Activated B cell treated with CpG ODN at 0.5 μM for 24 hours (primary cell): ENCODE results near the gene ATP6V0E1. TPM values are rescaled to one million over a fixed set of nuclear protein-coding genes. Genes with fewer than 3 reads are reported as not detected.

Experiments
- ATAC-seq: fragments of 200-7000 bp; cut with Tn5 transposase; one replicate; pipeline ENCODE4 v1.10.0; 2021; ENCODE audit warnings: low read depth, mild to moderate bottlenecking, moderate library complexity
- CTCF ChIA-PET: fragments of 350-600 bp; sonication (Branson Sonifier 250); formaldehyde crosslinking; loops from one replicate; lab custom pipeline; 2021; ENCODE audit warnings: antibody characterized with exemption; lab: Charles Lee
- POLR2A ChIA-PET: fragments of 350-600 bp; sonication (Branson Sonifier 250); formaldehyde crosslinking; loops from one replicate; lab custom pipeline; 2021; ENCODE audit warnings: antibody characterized with exemption; lab: Charles Lee
- DNase-seq: peaks from one replicate; pipeline ENCODE4 v3.0.0; 2022
- H3K27ac Mint-ChIP-seq: one replicate; pipeline ENCODE4 v1.8.0; 2020; ENCODE audit warnings: mixed read lengths
- H3K27me3 Mint-ChIP-seq: one replicate; pipeline ENCODE4 v1.8.0; 2021; ENCODE audit warnings: mixed read lengths
- H3K36me3 Mint-ChIP-seq: one replicate; pipeline ENCODE4 v1.8.0; 2021; ENCODE audit warnings: low read depth, mixed read lengths
- H3K4me1 Mint-ChIP-seq: one replicate; pipeline ENCODE4 v1.8.0; 2021; ENCODE audit warnings: mixed read lengths
- H3K4me3 Mint-ChIP-seq: one replicate; pipeline ENCODE4 v1.8.0; 2020; ENCODE audit warnings: mild to moderate bottlenecking, mixed read lengths
- H3K9me3 Mint-ChIP-seq: one replicate; pipeline ENCODE4 v1.8.0; 2020; ENCODE audit warnings: mixed read lengths
- CTCF ChIP-seq: fragments of 200-600 bp; IDR thresholded peaks from one replicate; pipeline ENCODE4 v1.8.0; 2022; ENCODE audit warnings: antibody characterized with exemption, mild to moderate bottlenecking
- intact Hi-C: fragments of 100-400 bp; cut with micrococcal nuclease; formaldehyde crosslinking; loops from one replicate; pipeline ENCODE4 v1.15.1; 2024
- total RNA-seq: library from RNA; stranded (reverse); gene quantifications from 2 replicates; pipeline ENCODE4 v1.2.3, GENCODE V29; 2022

The ATP6V0E1 gene
- total RNA-seq, 1 donor from 2014 or later, result 191 TPM

- no peak overlapping the region for H3K27ac Mint-ChIP-seq
- peaks cover 37% of the 10 kb centered on the region for H3K36me3 Mint-ChIP-seq
- intact Hi-C loops, result no loop called here
- DNase-seq (no peak), ATAC-seq (no peak)
- TF ChIP-seq CTCF, result no peak
- POLR2A ChIA-PET, result interaction anchor here (0.9 kb wide), 1 partner anchor 17 kb away, joined by 4 read pairs; no protein-coding TSS in a partner anchor
- H3K9me3 Mint-ChIP-seq, result no peaks in the 10 kb centered on the region
- CTCF ChIA-PET, result no interaction called here
- H3K4me1 Mint-ChIP-seq, result peaks cover 37% of the 10 kb centered on the region
- H3K4me3 Mint-ChIP-seq, result no peak overlapping the region
- no peaks in the 10 kb centered on the region for H3K27me3 Mint-ChIP-seq
These were observed 34.8 kb downstream of the ATP6V0E1 start for GRCh38 chr5:173018358-173018757.

- Mint-ChIP-seq H3K4me1 (peaks cover 28% of the 10 kb centered on the region), H3K4me3 (no peak overlapping the region), H3K9me3 (no peaks in the 10 kb centered on the region), H3K27me3 (no peaks in the 10 kb centered on the region), H3K27ac (peak overlapping the region; percentile 2), H3K36me3 (peaks cover 46% of the 10 kb centered on the region)
- ATAC-seq (no peak), DNase-seq (no peak)
- TF ChIP-seq CTCF, result no peak
- CTCF ChIA-PET, result no interaction called here
- POLR2A ChIA-PET, result no interaction called here
- intact Hi-C loops, result no loop called here
These were observed 36.6 kb downstream of the ATP6V0E1 start for GRCh38 chr5:173020154-173020581.

GRCh38 chr5:173020643-173021042 lies 37.1 kb downstream of the ATP6V0E1 start:
- no peaks in the 10 kb centered on the region for H3K27me3 Mint-ChIP-seq
- CTCF ChIA-PET, result no interaction called here
- intact Hi-C loops, result no loop called here
- DNase-seq, result no peak
- no peaks in the 10 kb centered on the region for H3K9me3 Mint-ChIP-seq
- no peak overlapping the region for H3K4me3 Mint-ChIP-seq
- H3K27ac Mint-ChIP-seq, result no peak overlapping the region
- peaks cover 25% of the 10 kb centered on the region for H3K4me1 Mint-ChIP-seq
- peaks cover 48% of the 10 kb centered on the region for H3K36me3 Mint-ChIP-seq
- TF ChIP-seq CTCF, result no peak
- POLR2A ChIA-PET, result no interaction called here
- no peak for ATAC-seq

GRCh38 chr5:173025651-173026050 lies 42.1 kb downstream of the ATP6V0E1 start:
- ATAC-seq (no peak), DNase-seq (no peak)
- Mint-ChIP-seq H3K4me1 (peaks cover 3% of the 10 kb centered on the region), H3K9me3 (no peaks in the 10 kb centered on the region), H3K36me3 (peaks cover 40% of the 10 kb centered on the region), H3K27me3 (no peaks in the 10 kb centered on the region), H3K4me3 (no peak overlapping the region), H3K27ac (peak overlapping the region; percentile 11)
- POLR2A ChIA-PET, result no interaction called here
- intact Hi-C loops, result no loop called here
- CTCF ChIA-PET, result no interaction called here
- no peak for TF ChIP-seq CTCF

- no peaks in the 10 kb centered on the region for H3K27me3 Mint-ChIP-seq
- ChIA-PET CTCF (interaction anchor here (0.6 kb wide), 1 partner anchor 15 kb away, joined by 3 read pairs; no protein-coding TSS in a partner anchor), POLR2A (no interaction called here)
- TF ChIP-seq CTCF, result no peak
- peaks cover 20% of the 10 kb centered on the region for H3K36me3 Mint-ChIP-seq
- intact Hi-C loops, result no loop called here
- H3K27ac Mint-ChIP-seq, result no peak overlapping the region
- H3K9me3 Mint-ChIP-seq, result no peaks in the 10 kb centered on the region
- H3K4me1 Mint-ChIP-seq, result peaks cover 3% of the 10 kb centered on the region
- no peak overlapping the region for H3K4me3 Mint-ChIP-seq
- no peak for ATAC-seq
- no peak for DNase-seq
These were observed 44.3 kb downstream of the ATP6V0E1 start for GRCh38 chr5:173027905-173028304.
